WTC11 (cell line): Measurements from ENCODE around the gene CHID1. TPM values are rescaled to one million over a fixed set of nuclear protein-coding genes. Genes with fewer than 3 reads are reported as not detected.

ENCODE experiments used
- ATAC-seq: fragments of 200-7000 bp; cut with Tn5 transposase; 2 replicates; pipeline ENCODE4 v1.10.0; 2021; ENCODE audit warnings: mild to moderate bottlenecking, moderate library complexity
- CTCF ChIA-PET: fragments of 300-600 bp; sonication (Branson Sonifier 250); formaldehyde crosslinking; loops from one replicate; lab custom pipeline; 2021; ENCODE audit warnings: antibody characterized with exemption; lab: Charles Lee
- POLR2A ChIA-PET: fragments of 350-600 bp; sonication (Branson Sonifier 250); formaldehyde crosslinking; loops from one replicate; lab custom pipeline; 2021; ENCODE audit warnings: antibody characterized with exemption; lab: Charles Lee
- DNase-seq: peaks from one replicate; pipeline ENCODE4 v3.0.0; 2021; ENCODE audit warnings: low spot score
- H3K27ac Mint-ChIP-seq: 2 replicates; pipeline ENCODE4 v1.8.0; 2021; ENCODE audit warnings: mixed read lengths
- H3K27me3 Mint-ChIP-seq: 2 replicates; pipeline ENCODE4 v1.8.0; 2021; ENCODE audit warnings: low read depth, mild to moderate bottlenecking, moderate library complexity, mixed read lengths
- H3K36me3 Mint-ChIP-seq: 2 replicates; pipeline ENCODE4 v1.8.0; 2021; ENCODE audit warnings: mixed read lengths
- H3K4me1 Mint-ChIP-seq: 2 replicates; pipeline ENCODE4 v1.8.0; 2022; ENCODE audit warnings: mixed read lengths
- H3K4me3 Mint-ChIP-seq: 2 replicates; pipeline ENCODE4 v1.8.0; 2021; ENCODE audit warnings: mild to moderate bottlenecking, moderate library complexity, mixed read lengths
- H3K9me3 Mint-ChIP-seq: 2 replicates; pipeline ENCODE4 v1.8.0; 2021; ENCODE audit warnings: mixed read lengths
- FOXP4 ChIP-seq: sonication (generic); formaldehyde crosslinking; IDR thresholded peaks from 2 replicates; pipeline ENCODE4 v1.8.0; 2022; ENCODE audit warnings: mild to moderate bottlenecking, missing genetic modification reagents
- GRHL2 ChIP-seq: fragments of 250-450 bp; sonication (Bioruptor Pico); IDR thresholded peaks from 2 replicates; pipeline ENCODE4 v1.8.0; 2022; ENCODE audit warnings: mild to moderate bottlenecking, moderate library complexity; ENCODE audit not compliant: insufficient replicate concordance, severe bottlenecking
- HMGA2 ChIP-seq: fragments of 250-450 bp; sonication (Bioruptor Pico); IDR thresholded peaks from 2 replicates; pipeline ENCODE4 v1.4.0; 2021; ENCODE audit warnings: mild to moderate bottlenecking, moderate library complexity
- KAT7 ChIP-seq: sonication (generic); formaldehyde crosslinking; IDR thresholded peaks from 2 replicates; pipeline ENCODE4 v1.8.1; 2023; ENCODE audit warnings: missing genetic modification reagents, mild to moderate bottlenecking, borderline replicate concordance
- MAX ChIP-seq: sonication (generic); formaldehyde crosslinking; IDR thresholded peaks from 2 replicates; pipeline ENCODE4 v1.8.0; 2022; ENCODE audit warnings: mild to moderate bottlenecking, missing genetic modification reagents
- MXD4 ChIP-seq: fragments of 250-450 bp; sonication (Bioruptor Pico); IDR thresholded peaks from 2 replicates; pipeline ENCODE4 v1.8.0; 2021; ENCODE audit warnings: mild to moderate bottlenecking, moderate library complexity, borderline replicate concordance
- PRRX2 ChIP-seq: fragments of 250-450 bp; sonication (Bioruptor Pico); IDR thresholded peaks from 2 replicates; pipeline ENCODE4 v1.8.0; 2021; ENCODE audit warnings: mild to moderate bottlenecking
- RELA ChIP-seq: sonication (generic); formaldehyde crosslinking; IDR thresholded peaks from 2 replicates; pipeline ENCODE4 v1.8.1; 2022; ENCODE audit warnings: missing genetic modification reagents, mild to moderate bottlenecking, borderline replicate concordance
- SMAD3 ChIP-seq: sonication (generic); formaldehyde crosslinking; IDR thresholded peaks from 2 replicates; pipeline ENCODE4 v1.8.0; 2022; ENCODE audit warnings: missing genetic modification reagents, mild to moderate bottlenecking, borderline replicate concordance
- SOX15 ChIP-seq: fragments of 250-450 bp; sonication (Bioruptor Pico); IDR thresholded peaks from 2 replicates; pipeline ENCODE4 v1.9.0; 2021; ENCODE audit warnings: mild to moderate bottlenecking
- USF2 ChIP-seq: sonication (generic); formaldehyde crosslinking; IDR thresholded peaks from 2 replicates; pipeline ENCODE4 v1.8.1; 2023; ENCODE audit warnings: mild to moderate bottlenecking, missing genetic modification reagents, moderate library complexity
- ZBTB21 ChIP-seq: sonication (generic); formaldehyde crosslinking; IDR thresholded peaks from 2 replicates; pipeline ENCODE4 v1.8.1; 2023; ENCODE audit warnings: mild to moderate bottlenecking, missing genetic modification reagents, borderline replicate concordance
- ZBTB43 ChIP-seq: sonication (generic); formaldehyde crosslinking; IDR thresholded peaks from 2 replicates; pipeline ENCODE4 v1.8.1; 2023; ENCODE audit warnings: mild to moderate bottlenecking, missing genetic modification reagents
- ZMAT4 ChIP-seq: fragments of 250-450 bp; sonication (Bioruptor Pico); IDR thresholded peaks from 2 replicates; pipeline ENCODE4 v1.9.0; 2021; ENCODE audit warnings: mild to moderate bottlenecking
- ZNF121 ChIP-seq: sonication (generic); formaldehyde crosslinking; IDR thresholded peaks from 2 replicates; pipeline ENCODE4 v1.8.0; 2023; ENCODE audit warnings: missing genetic modification reagents
- total RNA-seq: library from RNA; stranded (reverse); gene quantifications from 3 replicates; pipeline ENCODE4 v1.2.3, GENCODE V29; 2021
- TF ChIP-seq, protein P1 (sequence below): sonication (generic); formaldehyde crosslinking; IDR thresholded peaks from 2 replicates; pipeline ENCODE4 v1.8.1; 2023; ENCODE audit warnings: mild to moderate bottlenecking, missing genetic modification reagents, borderline replicate concordance
- TF ChIP-seq, protein P2 (sequence below): sonication (generic); formaldehyde crosslinking; IDR thresholded peaks from 2 replicates; pipeline ENCODE4 v1.8.0; 2023; ENCODE audit warnings: missing genetic modification reagents, mild to moderate bottlenecking, borderline replicate concordance
- TF ChIP-seq, protein P3 (sequence below): sonication (generic); formaldehyde crosslinking; IDR thresholded peaks from 2 replicates; pipeline ENCODE4 v1.8.1; 2022; ENCODE audit warnings: low read depth, missing genetic modification reagents, borderline replicate concordance

CHID1 gene
- total RNA-seq, 1 experiment from 2014 or later, result 92.8 TPM

DNA sequence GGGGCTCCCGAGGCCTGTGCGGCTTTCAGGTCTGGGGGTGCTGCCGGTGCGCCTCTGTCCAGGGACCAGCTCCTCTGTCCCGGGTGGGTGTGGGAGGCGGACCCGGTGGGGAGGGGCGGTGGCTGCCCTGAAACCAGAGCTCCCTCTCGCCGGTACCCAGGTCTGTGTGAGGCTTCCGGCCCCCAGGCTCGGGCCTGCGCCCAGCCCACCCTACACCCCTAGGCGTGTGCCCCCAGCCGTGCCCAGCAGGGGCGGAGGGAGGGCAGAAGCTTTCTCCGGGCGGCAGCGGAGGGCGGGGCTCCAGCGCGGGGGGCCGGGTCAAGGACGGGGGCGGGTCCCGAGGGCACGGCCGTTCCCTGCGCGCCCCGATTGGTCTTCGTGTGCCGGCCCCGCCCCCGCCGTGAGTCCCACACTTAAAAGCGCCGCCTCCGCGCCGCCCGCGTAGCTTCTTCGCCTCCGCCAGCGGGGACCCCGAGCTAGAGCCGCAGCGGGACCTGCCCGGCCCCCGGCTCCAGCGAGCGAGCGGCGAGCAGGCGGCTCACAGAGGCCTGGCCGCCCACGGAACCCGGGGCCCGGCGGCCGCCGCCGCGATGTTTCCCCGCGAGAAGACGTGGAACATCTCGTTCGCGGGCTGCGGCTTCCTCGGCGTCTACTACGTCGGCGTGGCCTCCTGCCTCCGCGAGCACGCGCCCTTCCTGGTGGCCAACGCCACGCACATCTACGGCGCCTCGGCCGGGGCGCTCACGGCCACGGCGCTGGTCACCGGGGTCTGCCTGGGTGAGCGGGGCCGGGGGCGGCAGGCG lies 91.3 kb downstream of the CHID1 start (continued):
- TF ChIP-seq HMGA2 (CRISPR knock-in tag) (no peak), RELA (CRISPR knock-in tag) (no peak; the same call in 1 of the 2 replicates), FOXP4 (0 out of 2 replicates have a peak, but pooled peaks have one; percentile 57), ZBTB43 (CRISPR knock-in tag) (no peak), KAT7 (CRISPR knock-in tag) (no peak), MXD4 (CRISPR knock-in tag) (no peak), SOX15 (CRISPR knock-in tag) (no peak), USF2 (CRISPR knock-in tag) (no peak), ZNF121 (no peak)
- TF ChIP-seq, protein P1, sequence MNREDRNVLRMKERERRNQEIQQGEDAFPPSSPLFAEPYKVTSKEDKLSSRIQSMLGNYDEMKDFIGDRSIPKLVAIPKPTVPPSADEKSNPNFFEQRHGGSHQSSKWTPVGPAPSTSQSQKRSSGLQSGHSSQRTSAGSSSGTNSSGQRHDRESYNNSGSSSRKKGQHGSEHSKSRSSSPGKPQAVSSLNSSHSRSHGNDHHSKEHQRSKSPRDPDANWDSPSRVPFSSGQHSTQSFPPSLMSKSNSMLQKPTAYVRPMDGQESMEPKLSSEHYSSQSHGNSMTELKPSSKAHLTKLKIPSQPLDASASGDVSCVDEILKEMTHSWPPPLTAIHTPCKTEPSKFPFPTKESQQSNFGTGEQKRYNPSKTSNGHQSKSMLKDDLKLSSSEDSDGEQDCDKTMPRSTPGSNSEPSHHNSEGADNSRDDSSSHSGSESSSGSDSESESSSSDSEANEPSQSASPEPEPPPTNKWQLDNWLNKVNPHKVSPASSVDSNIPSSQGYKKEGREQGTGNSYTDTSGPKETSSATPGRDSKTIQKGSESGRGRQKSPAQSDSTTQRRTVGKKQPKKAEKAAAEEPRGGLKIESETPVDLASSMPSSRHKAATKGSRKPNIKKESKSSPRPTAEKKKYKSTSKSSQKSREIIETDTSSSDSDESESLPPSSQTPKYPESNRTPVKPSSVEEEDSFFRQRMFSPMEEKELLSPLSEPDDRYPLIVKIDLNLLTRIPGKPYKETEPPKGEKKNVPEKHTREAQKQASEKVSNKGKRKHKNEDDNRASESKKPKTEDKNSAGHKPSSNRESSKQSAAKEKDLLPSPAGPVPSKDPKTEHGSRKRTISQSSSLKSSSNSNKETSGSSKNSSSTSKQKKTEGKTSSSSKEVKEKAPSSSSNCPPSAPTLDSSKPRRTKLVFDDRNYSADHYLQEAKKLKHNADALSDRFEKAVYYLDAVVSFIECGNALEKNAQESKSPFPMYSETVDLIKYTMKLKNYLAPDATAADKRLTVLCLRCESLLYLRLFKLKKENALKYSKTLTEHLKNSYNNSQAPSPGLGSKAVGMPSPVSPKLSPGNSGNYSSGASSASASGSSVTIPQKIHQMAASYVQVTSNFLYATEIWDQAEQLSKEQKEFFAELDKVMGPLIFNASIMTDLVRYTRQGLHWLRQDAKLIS (CRISPR knock-in tag), result no peak

- DNase-seq (peak; percentile 36), ATAC-seq (peak; percentile 2)
- CTCF ChIA-PET, result interaction anchor here (1.0 to 2.7 kb wide), 10 partner anchors 10 to 243 kb away, joined by 3 to 26 read pairs (median 4); partner anchors contain the start of genes AP2A2 and CRACR2B
- H3K4me1 Mint-ChIP-seq, result peaks cover 5% of the 10 kb centered on the region
- POLR2A ChIA-PET, result interaction anchor here (1.1 to 3.4 kb wide), 6 partner anchors 10 to 29 kb away, joined by 3 to 38 read pairs (median 8); partner anchors contain the start of genes CD151, CEND1, CRACR2B and RPLP2
- H3K27ac Mint-ChIP-seq, result no peak within 1 kb of the TSS
- H3K9me3 Mint-ChIP-seq, result no peaks in the 10 kb centered on the region
- H3K27me3 Mint-ChIP-seq, result no peaks in the 10 kb centered on the region
- TF ChIP-seq ZBTB21 (CRISPR knock-in tag), result no peak
- TF ChIP-seq MAX (CRISPR knock-in tag), result no peak
- no peak for TF ChIP-seq GRHL2 (CRISPR knock-in tag)
- TF ChIP-seq SMAD3 (CRISPR knock-in tag), result no peak
- no peak for TF ChIP-seq ZMAT4 (CRISPR knock-in tag)
- TF ChIP-seq PRRX2 (CRISPR knock-in tag), result no peak
- TF ChIP-seq, protein P2, sequence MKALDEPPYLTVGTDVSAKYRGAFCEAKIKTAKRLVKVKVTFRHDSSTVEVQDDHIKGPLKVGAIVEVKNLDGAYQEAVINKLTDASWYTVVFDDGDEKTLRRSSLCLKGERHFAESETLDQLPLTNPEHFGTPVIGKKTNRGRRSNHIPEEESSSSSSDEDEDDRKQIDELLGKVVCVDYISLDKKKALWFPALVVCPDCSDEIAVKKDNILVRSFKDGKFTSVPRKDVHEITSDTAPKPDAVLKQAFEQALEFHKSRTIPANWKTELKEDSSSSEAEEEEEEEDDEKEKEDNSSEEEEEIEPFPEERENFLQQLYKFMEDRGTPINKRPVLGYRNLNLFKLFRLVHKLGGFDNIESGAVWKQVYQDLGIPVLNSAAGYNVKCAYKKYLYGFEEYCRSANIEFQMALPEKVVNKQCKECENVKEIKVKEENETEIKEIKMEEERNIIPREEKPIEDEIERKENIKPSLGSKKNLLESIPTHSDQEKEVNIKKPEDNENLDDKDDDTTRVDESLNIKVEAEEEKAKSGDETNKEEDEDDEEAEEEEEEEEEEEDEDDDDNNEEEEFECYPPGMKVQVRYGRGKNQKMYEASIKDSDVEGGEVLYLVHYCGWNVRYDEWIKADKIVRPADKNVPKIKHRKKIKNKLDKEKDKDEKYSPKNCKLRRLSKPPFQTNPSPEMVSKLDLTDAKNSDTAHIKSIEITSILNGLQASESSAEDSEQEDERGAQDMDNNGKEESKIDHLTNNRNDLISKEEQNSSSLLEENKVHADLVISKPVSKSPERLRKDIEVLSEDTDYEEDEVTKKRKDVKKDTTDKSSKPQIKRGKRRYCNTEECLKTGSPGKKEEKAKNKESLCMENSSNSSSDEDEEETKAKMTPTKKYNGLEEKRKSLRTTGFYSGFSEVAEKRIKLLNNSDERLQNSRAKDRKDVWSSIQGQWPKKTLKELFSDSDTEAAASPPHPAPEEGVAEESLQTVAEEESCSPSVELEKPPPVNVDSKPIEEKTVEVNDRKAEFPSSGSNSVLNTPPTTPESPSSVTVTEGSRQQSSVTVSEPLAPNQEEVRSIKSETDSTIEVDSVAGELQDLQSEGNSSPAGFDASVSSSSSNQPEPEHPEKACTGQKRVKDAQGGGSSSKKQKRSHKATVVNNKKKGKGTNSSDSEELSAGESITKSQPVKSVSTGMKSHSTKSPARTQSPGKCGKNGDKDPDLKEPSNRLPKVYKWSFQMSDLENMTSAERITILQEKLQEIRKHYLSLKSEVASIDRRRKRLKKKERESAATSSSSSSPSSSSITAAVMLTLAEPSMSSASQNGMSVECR, result no peak
- TF ChIP-seq, protein P3, sequence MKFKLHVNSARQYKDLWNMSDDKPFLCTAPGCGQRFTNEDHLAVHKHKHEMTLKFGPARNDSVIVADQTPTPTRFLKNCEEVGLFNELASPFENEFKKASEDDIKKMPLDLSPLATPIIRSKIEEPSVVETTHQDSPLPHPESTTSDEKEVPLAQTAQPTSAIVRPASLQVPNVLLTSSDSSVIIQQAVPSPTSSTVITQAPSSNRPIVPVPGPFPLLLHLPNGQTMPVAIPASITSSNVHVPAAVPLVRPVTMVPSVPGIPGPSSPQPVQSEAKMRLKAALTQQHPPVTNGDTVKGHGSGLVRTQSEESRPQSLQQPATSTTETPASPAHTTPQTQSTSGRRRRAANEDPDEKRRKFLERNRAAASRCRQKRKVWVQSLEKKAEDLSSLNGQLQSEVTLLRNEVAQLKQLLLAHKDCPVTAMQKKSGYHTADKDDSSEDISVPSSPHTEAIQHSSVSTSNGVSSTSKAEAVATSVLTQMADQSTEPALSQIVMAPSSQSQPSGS (CRISPR knock-in tag), result no peak
- no peaks in the 10 kb centered on the region for H3K36me3 Mint-ChIP-seq
- H3K4me3 Mint-ChIP-seq, result peak within 1 kb of the TSS; percentile 72
Observed at GRCh38 chr11:818396-819128, 92.0 kb downstream of the CHID1 start, which contains the start of gene PNPLA2. TSS of gene PNPLA2 (plus strand) at chr11:818914. CDS start at chr11:819719, 805 bp downstream.
